VCaP (cell line): Measurements from ENCODE around the gene PHF2.

Experiments
- H3K27ac ChIP-seq: fragments of 450-650 bp; 2 replicates; pipeline ENCODE4 v1.5.1; 2017
- TF ChIP-seq, protein P1 (sequence below): fragments of 450-650 bp; conservative IDR thresholded peaks from 2 replicates; pipeline ENCODE4 v1.5.1; 2017; ENCODE audit warnings: mild to moderate bottlenecking, moderate library complexity

Gene PHF2

DNA sequence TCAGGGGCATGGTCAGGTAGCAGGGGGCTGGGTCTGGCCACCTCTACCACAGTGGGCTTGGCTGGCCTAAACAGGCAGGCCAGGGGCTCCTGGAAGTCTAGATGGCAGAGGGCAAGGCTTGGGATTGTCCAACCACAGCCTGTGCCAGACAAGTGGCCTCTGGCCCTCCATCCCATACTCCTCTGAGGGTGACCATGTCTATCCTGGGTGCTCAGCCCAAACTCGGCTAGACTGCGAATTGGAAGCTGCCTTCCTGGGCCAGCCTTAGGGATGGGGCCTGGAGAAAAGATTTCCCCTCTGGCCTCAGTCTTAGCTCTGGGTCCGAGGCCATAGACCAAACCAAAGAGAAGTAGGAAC, 110.5 kb downstream of the PHF2 start:
- no peak overlapping the region for H3K27ac ChIP-seq
- TF ChIP-seq, protein P1, sequence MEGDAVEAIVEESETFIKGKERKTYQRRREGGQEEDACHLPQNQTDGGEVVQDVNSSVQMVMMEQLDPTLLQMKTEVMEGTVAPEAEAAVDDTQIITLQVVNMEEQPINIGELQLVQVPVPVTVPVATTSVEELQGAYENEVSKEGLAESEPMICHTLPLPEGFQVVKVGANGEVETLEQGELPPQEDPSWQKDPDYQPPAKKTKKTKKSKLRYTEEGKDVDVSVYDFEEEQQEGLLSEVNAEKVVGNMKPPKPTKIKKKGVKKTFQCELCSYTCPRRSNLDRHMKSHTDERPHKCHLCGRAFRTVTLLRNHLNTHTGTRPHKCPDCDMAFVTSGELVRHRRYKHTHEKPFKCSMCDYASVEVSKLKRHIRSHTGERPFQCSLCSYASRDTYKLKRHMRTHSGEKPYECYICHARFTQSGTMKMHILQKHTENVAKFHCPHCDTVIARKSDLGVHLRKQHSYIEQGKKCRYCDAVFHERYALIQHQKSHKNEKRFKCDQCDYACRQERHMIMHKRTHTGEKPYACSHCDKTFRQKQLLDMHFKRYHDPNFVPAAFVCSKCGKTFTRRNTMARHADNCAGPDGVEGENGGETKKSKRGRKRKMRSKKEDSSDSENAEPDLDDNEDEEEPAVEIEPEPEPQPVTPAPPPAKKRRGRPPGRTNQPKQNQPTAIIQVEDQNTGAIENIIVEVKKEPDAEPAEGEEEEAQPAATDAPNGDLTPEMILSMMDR = no peak

DNA sequence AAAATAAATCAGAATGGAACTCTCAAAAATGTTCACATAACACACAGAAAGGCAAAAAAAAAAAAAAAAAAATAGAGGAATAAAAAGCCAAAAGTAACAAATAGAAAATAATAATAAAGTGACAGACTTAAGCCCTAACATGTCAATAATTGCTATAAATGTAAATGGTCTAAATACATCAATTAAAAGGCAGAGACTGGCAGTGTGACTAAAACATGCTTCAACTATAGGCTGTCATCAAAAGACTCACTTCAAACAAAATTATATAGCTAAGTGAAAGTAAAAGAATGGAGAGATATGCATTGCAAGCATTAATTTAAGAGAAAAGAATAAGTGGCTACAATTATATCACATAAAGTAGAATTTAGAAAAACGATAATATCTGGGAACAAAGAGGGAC, 114.2 kb downstream of the PHF2 start:
- TF ChIP-seq, protein P1 = no peak
- no peak overlapping the region for H3K27ac ChIP-seq

DNA sequence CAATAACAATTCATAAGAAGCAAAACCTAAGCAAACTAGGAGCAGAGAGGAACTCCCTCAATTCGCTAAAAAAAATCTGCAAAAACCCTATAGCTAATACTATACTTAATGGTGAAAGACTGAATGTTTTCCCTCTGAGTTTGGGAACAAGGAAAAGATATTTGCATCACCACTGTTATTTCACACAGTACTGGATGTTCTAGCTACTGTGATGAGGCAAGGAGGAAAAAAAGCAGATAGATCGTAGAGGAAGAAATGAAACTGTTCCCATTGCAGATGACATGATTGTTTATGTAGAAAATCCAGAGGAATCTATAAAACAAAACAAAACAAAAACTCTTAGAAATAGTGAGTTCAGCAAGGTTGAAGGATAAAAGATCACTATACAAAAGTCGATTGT, 116.7 kb downstream of the PHF2 start:
- H3K27ac ChIP-seq = no peak overlapping the region
- TF ChIP-seq, protein P1 = no peak

DNA sequence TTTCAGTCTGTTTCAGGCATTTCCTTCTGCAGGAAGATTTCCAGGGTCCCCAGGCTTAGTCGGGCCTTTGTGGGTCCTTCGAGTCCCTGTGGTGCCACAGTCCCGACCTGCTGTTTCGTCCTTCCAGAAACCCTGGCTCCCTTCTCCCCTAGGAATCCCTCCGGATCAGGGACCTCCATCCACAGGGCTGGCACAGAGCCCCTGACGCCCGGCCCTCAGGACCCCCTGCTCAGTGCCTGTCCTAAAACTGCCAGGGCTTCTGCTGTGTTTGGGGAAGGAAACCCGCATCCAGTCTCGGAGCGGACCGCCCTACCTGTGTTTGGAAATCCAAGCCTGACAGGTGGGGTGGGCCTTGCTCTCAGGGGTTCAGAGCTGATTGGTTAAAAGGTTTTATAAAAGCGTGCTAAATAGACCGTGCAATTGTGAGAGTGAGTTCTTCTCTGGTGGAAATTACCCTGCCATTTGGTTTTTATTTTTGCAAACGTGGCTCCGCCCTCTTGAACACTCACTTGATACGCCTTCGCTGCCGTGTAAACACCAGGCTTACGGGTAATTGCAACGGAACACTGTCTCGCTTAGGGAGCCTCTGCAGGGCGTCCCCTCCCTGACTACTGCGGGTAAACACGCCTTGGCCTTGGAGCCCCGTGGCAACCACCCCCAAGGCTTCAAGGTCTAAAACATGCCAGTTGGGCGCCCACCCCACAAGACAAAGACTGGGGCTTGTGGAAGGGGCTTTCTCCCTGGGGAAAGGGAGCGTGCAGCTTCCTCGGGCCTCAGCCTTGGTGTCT, 121.2 kb downstream of the PHF2 start:
- no peak overlapping the region for H3K27ac ChIP-seq
- TF ChIP-seq, protein P1 = no peak

DNA sequence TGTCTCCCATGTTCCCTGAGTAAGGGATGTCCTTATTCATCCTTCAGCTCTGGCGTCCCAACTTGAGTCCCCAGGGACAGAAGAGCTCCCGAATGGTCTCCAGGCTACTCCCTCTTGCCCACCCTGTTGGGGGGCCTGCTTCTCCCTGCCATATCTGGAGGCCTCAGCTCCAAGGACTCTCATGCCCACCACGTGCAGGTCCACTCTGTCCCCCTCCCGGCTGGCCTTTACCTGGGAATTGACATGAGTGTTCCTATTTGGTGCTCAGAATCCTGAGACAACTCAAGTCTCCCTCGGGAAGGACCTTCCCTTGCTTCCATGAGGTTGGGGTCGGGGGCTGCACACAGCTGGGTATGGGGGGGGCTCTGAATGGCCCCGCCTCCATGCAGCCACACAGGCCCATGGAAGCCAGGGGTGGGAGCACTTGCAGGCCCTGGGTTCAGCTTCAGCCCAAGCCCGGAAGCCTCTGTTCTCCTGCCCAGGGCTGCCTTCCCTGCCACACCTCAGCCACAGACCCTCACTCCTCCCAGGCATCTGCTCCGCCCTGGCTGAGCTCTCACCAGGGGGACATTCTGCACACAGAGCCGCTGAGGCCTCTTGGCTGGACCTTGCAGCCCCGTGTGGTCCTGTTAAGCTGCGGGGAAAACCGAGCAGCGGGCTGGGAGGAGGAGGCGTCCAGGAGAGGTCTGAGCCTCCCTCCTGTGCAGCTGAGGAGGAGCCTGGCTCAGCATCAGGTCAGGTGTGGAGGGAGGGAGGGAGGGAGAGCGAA, 121.9 kb downstream of the PHF2 start:
- no peak overlapping the region for H3K27ac ChIP-seq
- TF ChIP-seq, protein P1 = no peak

DNA sequence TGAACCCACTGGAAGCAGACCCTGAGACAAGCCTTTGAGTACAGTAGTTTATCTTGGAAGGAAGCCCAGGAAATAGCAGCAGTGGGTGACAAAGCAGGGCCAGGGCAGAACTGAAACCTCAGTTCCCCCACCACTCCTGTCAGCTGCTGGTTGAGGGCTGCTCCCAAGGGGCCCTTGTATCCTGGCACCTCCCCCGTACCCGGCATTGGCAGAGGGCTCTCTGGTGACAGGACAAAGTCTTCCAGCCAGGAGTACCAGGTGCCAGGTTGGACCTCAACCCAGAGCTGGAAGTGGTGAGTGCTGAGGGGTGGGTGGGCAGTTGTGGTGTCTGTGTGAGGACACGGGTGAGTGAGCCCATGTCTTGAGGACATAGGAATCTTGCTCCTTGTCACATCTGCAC, 123.3 kb downstream of the PHF2 start:
- no peak overlapping the region for H3K27ac ChIP-seq
- TF ChIP-seq, protein P1 = no peak

DNA sequence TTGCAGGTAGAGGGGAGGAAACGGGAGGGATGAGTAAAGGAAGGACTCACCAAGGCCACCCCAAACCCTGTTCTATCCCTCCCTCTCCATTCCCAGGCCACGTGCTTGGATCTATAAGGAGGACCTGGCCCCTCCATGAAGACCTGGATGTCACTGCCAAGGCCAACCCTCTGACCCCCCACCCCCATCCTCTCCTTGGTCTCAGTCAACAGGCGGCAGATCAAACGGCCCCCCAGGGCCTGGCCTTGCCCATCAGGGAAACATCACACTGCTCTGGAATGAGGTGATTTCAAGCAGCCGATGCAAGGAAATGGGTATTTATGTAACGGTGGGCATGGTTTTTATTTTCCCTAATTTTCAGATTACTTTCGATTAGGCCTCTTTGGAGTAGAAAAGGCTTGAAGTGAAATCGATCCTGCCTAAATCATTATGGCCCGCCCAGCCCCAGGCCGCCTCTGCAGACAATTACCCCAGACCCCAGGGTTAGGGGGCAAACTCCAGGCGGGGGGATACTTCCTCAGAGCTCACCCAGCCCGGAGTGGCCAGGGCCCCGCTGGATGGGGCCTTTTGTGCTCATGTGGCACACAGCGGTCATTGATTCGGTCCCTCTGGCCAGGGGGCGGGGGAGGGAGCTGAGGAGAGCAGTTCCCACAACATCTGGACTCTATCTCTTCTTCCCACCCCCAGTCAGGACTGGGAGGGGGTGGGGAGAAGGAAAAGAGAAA, 125.3 kb downstream of the PHF2 start:
- no peak overlapping the region for H3K27ac ChIP-seq
- TF ChIP-seq, protein P1 = no peak
